Adrenal gland (tissue), 12 donors: ENCODE results near the gene AZGP1. TPM values are rescaled to one million over a fixed set of nuclear protein-coding genes. Genes with fewer than 3 reads are reported as not detected.
"Not testable (repeated sequence)": the region's sequence is repeated elsewhere in the genome, so short reads cannot be mapped to it uniquely, and the experiment has no call there.

Experiments
- DNase-seq, 7 donors: peaks; one replicate each; pipeline ENCODE4 v3.0.0-alpha.2; 2019 to 2020
- H3K27ac ChIP-seq, 5 donors: fragments of 200-600 bp; sonication (generic) in 4 of 5; 1 replicate in 3 of 5; 2 replicates in 2 of 5; pipeline versions ENCODE4 v1.5.1 to v1.8.0; 2016 to 2020; ENCODE audit warnings: mild to moderate bottlenecking in 1 of 5
- H3K27me3 ChIP-seq: fragments of 200-600 bp; 2 replicates; pipeline ENCODE4 v1.8.0; 2021
- H3K36me3 ChIP-seq, 2 donors: fragments of 200-600 bp; replicated peaks in 1 of 2; 1 replicate in 1 of 2; 2 replicates in 1 of 2; pipeline versions ENCODE4 v1.5.1 to v1.8.0; 2018 to 2022
- H3K4me1 ChIP-seq, 2 donors: fragments of 200-600 bp; replicated peaks in 1 of 2; 1 replicate in 1 of 2; 2 replicates in 1 of 2; pipeline versions ENCODE4 v1.5.1 to v1.8.0; 2018 to 2021
- H3K4me3 ChIP-seq, 4 donors: fragments of 200-600 bp; sonication (generic) in 3 of 4; one replicate each; pipeline ENCODE4 v1.5.1; 2016 to 2018
- H3K9me3 ChIP-seq, 3 donors: fragments of 200-600 bp; sonication (generic) in 1 of 3; replicated peaks in 1 of 3; 1 replicate in 2 of 3; 2 replicates in 1 of 3; pipeline versions ENCODE4 v1.5.1 to v1.8.0; 2016 to 2021
- POLR2A ChIP-seq, 2 donors: fragments of 450-650 bp; IDR thresholded peaks; one replicate each; pipeline ENCODE4 v1.6.1; 2017; ENCODE audit warnings: antibody characterized with exemption in 2 of 2, mild to moderate bottlenecking in 2 of 2, moderate library complexity in 1 of 2
- WGBS, 4 donors: extraction: QIAGEN DNeasy Blood & Tissue Kit in 2 of 4; methylation state at CpG; one replicate each; pipeline versions ENCODE4 v1.1.5 to v1.1.7; 2013 to 2017; 5-methylcytosine and 5-hydroxymethylcytosine counted together
- intact Hi-C, 2 donors: fragments of 100-400 bp; cut with DNase I; formaldehyde crosslinking; loops; one replicate each; pipeline versions ENCODE4 v1.14.1 to v1.15.0; 2022 to 2023
- polyA plus RNA-seq, 3 donors: library from polyadenylated mRNA; stranded (reverse); fragments of 200-250 nt in 2 of 3; fragments of 350-450 nt in 1 of 3; fragmentation: Illumina TruSeq in 1 of 3; extraction: RNeasy Lipid Tissue Mini Kit (QIAGEN cat#74804) in 1 of 3; gene quantifications; one replicate each; pipeline ENCODE4 v1.2.3, GENCODE V29; 2013 to 2014
- total RNA-seq, 9 donors: library from RNA; depleted of rRNA in 4 of 9; stranded (reverse); fragments of >200 nt in 4 of 9; fragments of 120-200 nt in 1 of 9; fragmentation: NEBNext Ultra II Directional in 1 of 9; extraction: Animal tissue kit (Norgen Biotek cat#: 25700) in 1 of 9; gene quantifications; one replicate each; pipeline versions ENCODE4 v1.1.0 to v1.2.4, GENCODE V29; 2013 to 2023
- TF ChIP-seq, protein P1 (sequence below), 6 experiments: fragments of 450-650 bp in 4 of 6; fragments of 200-600 bp in 2 of 6; sonication (generic) in 1 of 6; IDR thresholded peaks; 1 replicate in 5 of 6; 2 replicates in 1 of 6; pipeline versions ENCODE4 v1.5.1 to v1.8.0; 2016 to 2021; ENCODE audit warnings: antibody characterized with exemption in 6 of 6, mild to moderate bottlenecking in 2 of 6, moderate library complexity in 1 of 6
- donor health status: healthy with polysubstance abuse.
- donor health status: Bipolar disorder and iron deficiency.
- donor health status: DM: yes; HTN: yes; CAD: no.
- donor health status: DM: no; HTN: no; CAD: no.
- donor health status: DM: no; HTN: no; CAD: no.
- donor health status: DM: yes; HTN: yes; CAD: no.

The AZGP1 gene
- total and polyA plus RNA-seq, 12 donors = 0.50 to 29.7 (median 2.0) TPM; not detected in 2

DNA sequence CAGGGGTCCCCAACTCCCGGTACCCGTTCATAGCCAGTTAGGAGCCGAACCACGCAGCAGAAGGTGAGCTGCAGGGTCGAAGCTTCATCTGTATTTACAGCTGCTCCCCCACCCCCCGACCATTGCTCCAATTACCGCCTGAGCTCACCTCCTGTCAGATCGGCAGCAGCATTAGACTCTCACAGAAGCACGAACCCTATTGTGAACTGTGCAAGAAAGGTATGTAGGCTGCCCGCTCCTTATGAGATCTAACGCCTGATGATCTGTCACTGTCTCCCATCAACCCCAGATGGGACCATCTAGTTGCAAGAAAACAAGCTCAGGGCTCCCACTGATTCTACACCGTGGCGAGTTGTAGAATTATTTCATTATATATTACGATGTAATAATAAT is 14.6 kb upstream of the AZGP1 start:
- no peak overlapping the region for H3K27ac ChIP-seq
- no peaks in the 10 kb centered on the region for H3K9me3 ChIP-seq
- no peak overlapping the region for H3K4me3 ChIP-seq
- no peak for DNase-seq
- intact Hi-C loops = loop anchor here in 1 of 2 donors (10.0 kb wide), 1 partner anchor 64 kb away; no protein-coding TSS in a partner anchor
- TF ChIP-seq, protein P1, sequence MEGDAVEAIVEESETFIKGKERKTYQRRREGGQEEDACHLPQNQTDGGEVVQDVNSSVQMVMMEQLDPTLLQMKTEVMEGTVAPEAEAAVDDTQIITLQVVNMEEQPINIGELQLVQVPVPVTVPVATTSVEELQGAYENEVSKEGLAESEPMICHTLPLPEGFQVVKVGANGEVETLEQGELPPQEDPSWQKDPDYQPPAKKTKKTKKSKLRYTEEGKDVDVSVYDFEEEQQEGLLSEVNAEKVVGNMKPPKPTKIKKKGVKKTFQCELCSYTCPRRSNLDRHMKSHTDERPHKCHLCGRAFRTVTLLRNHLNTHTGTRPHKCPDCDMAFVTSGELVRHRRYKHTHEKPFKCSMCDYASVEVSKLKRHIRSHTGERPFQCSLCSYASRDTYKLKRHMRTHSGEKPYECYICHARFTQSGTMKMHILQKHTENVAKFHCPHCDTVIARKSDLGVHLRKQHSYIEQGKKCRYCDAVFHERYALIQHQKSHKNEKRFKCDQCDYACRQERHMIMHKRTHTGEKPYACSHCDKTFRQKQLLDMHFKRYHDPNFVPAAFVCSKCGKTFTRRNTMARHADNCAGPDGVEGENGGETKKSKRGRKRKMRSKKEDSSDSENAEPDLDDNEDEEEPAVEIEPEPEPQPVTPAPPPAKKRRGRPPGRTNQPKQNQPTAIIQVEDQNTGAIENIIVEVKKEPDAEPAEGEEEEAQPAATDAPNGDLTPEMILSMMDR (IDR thresholded peaks at IDR 0.05) = no peak
- TF ChIP-seq POLR2A (IDR thresholded peaks at IDR 0.05) = no peak
- whole genome bisulfite sequencing, 4 donors = 43 to 55% (median 52%) methylated on average over 13 to 14 of the region's 14 CpGs
- H3K36me3 ChIP-seq = no peaks in the 10 kb centered on the region
- no peaks in the 10 kb centered on the region for H3K27me3 ChIP-seq
- H3K4me1 ChIP-seq = peaks cover 4 to 9% of the 10 kb centered on the region in 2 donors

DNA sequence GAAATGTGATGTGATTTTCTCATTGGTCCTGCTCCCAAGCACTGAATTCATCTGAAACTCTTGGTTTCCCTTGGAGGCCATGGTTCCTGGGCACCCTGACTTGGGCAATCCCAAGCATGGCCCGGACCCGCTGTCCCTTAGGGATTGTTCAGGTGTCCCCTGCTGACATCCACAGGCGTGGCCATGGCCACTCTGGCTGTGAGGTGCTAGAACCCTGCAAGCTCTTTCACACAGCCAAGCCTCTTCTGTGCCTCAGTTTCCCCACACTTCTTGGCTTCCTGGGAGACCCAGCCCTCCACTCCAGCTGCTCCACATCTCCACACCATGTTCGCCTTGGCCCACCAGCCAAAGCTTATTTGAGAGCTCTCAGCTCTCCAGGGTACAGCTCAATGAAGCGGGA is 12.0 kb upstream of the AZGP1 start:
- Histone ChIP-seq H3K9me3 (no peaks in the 10 kb centered on the region), H3K27ac (no peak overlapping the region), H3K27me3 (no peaks in the 10 kb centered on the region), H3K4me1 (peaks cover 4 to 5% of the 10 kb centered on the region in 2 donors), H3K4me3 (no peak overlapping the region), H3K36me3 (no peaks in the 10 kb centered on the region)
- no peak for DNase-seq
- intact Hi-C loops = loop anchor here in 1 of 2 donors (5.0 kb wide), 1 partner anchor 76 kb away; no protein-coding TSS in a partner anchor
- no peak for TF ChIP-seq POLR2A (IDR thresholded peaks at IDR 0.05)
- TF ChIP-seq, protein P1 (IDR thresholded peaks at IDR 0.05) = no peak
- 50 to 81% (median 78%) methylated on average over 2 to 5 of the region's 5 CpGs for WGBS, 4 donors

GRCh38 chr7:99987306-99987705 is 11.5 kb upstream of the AZGP1 start:
- not testable (repeated sequence) for H3K4me3 ChIP-seq, H3K4me1 ChIP-seq, H3K27me3 ChIP-seq, H3K9me3 ChIP-seq, H3K27ac ChIP-seq, H3K36me3 ChIP-seq, DNase-seq
- intact Hi-C loops = loop anchor here in 1 of 2 donors (5.0 kb wide), 1 partner anchor 75 kb away; no protein-coding TSS in a partner anchor
- WGBS, 4 donors = 68 to 89% (median 82%) methylated on average over 11 to 13 of the region's 14 CpGs

DNA sequence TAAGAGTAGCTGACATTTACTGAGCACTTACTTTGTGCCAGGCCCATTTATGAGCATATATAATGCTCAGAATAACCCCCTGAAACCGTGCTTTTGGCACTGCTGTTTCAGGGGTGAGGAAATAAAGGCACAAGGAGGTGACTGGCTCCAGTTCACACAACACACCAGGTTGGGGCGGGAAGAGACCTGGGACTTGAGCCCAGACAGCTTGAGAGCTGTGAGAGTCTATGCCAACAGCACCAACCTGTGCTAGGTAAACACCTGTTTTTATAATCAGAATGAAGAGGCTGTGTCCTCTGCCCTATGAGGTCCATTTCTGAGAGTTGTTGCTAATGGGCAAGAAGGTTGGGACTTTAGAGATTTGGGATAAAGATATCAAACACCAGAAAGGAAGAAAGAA is 8.8 kb upstream of the AZGP1 start:
- TF ChIP-seq, protein P1 (IDR thresholded peaks at IDR 0.05) = no peak
- TF ChIP-seq POLR2A (IDR thresholded peaks at IDR 0.05) = no peak
- no peak for DNase-seq
- Histone ChIP-seq H3K4me3 (no peak overlapping the region), H3K27ac (no peak overlapping the region), H3K36me3 (no peaks in the 10 kb centered on the region), H3K9me3 (no peaks in the 10 kb centered on the region), H3K4me1 (no peaks in the 10 kb centered on the region), H3K27me3 (no peaks in the 10 kb centered on the region)
- WGBS, 4 donors = 51 to 76% (median 60%) methylated on average over 2 of the region's 2 CpGs
- intact Hi-C loops = no loop called here

DNA sequence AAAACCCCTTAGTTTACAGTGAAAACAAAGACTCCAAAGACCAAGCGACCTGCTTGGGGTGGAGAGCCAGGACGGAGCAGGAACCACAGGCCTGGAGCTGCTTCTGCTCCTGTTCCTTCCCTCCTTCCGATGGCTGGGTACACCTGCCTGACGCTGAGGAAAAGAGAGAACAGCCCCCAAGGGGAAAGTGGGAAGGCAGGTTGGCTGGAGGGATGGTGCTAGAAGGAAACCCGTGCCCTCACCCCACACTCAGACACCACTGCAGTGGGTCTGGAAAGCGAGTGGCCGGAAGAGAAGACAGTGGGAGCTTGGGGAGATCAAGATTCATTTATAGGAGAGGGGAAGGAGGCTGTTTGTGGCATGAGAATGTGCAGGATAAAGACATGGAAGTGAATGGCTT is 5.2 kb upstream of the AZGP1 start:
- H3K4me3 ChIP-seq, DNase-seq, H3K9me3 ChIP-seq, H3K27me3 ChIP-seq, intact Hi-C loops, H3K36me3 ChIP-seq, H3K27ac ChIP-seq, H3K4me1 ChIP-seq: not testable (repeated sequence)
- WGBS, 4 donors = 70 to 93% (median 84%) methylated on average over 7 of the region's 7 CpGs

- H3K27ac ChIP-seq, H3K4me1 ChIP-seq, H3K9me3 ChIP-seq, H3K27me3 ChIP-seq, H3K4me3 ChIP-seq, H3K36me3 ChIP-seq, intact Hi-C loops, DNase-seq: not testable (repeated sequence)
- 62 to 93% (median 71%) methylated on average over 2 to 4 of the region's 4 CpGs for WGBS, 4 donors
Observed at GRCh38 chr7:99980448-99980872, 4.6 kb upstream of the AZGP1 start.
